Gastroesophageal sphincter (tissue), 3 donors: ENCODE measurements around the gene BACE1.

Experiments used
- POLR2A ChIP-seq, 2 donors: fragments of 450-650 bp; IDR thresholded peaks; one replicate each; pipeline ENCODE4 v1.6.1; 2017; ENCODE audit warnings: antibody characterized with exemption in 2 of 2, mild to moderate bottlenecking in 2 of 2, moderate library complexity in 1 of 2
- POLR2AphosphoS5 ChIP-seq: sonication (generic); formaldehyde crosslinking; IDR thresholded peaks from one replicate; pipeline ENCODE4 v1.6.1; 2017; ENCODE audit warnings: antibody characterized with exemption
- TF ChIP-seq, protein P1 (sequence below), 4 experiments: fragments of 200-600 bp in 2 of 4; fragments of 450-650 bp in 2 of 4; sonication (generic) in 1 of 4; IDR thresholded peaks; one replicate each; pipeline ENCODE4 v1.5.1; 2017 to 2019; ENCODE audit warnings: antibody characterized with exemption in 4 of 4, mild to moderate bottlenecking in 2 of 4, moderate library complexity in 2 of 4

DNA sequence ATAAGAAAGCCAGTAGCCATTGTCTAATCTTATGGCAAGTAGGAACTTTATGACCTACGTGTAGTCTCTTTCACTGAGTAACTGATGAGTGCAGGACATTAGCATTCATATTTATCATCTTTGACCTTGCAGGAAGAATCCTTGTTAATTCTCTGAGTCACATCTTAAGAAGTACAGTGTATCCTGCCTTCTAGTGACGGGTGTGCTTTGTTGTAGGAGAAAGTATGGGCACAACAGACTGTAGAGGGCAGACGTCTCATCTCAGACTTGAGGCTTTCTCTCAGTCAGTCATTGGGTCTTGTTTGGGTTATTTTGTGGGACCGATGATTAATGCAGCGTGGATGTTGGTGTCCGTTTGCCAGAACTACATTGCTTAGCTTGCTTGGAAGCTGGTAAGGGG lies 76.8 kb downstream of the BACE1 start:
- TF ChIP-seq, protein P1, sequence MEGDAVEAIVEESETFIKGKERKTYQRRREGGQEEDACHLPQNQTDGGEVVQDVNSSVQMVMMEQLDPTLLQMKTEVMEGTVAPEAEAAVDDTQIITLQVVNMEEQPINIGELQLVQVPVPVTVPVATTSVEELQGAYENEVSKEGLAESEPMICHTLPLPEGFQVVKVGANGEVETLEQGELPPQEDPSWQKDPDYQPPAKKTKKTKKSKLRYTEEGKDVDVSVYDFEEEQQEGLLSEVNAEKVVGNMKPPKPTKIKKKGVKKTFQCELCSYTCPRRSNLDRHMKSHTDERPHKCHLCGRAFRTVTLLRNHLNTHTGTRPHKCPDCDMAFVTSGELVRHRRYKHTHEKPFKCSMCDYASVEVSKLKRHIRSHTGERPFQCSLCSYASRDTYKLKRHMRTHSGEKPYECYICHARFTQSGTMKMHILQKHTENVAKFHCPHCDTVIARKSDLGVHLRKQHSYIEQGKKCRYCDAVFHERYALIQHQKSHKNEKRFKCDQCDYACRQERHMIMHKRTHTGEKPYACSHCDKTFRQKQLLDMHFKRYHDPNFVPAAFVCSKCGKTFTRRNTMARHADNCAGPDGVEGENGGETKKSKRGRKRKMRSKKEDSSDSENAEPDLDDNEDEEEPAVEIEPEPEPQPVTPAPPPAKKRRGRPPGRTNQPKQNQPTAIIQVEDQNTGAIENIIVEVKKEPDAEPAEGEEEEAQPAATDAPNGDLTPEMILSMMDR (IDR thresholded peaks at IDR 0.05), result no peak
- TF ChIP-seq POLR2AphosphoS5, result no peak
- no peak for TF ChIP-seq POLR2A (IDR thresholded peaks at IDR 0.05)
